NCI-H187 treated with DMSO at 0.1 percent for 48 hours (cell line): ENCODE results near the gene GRIN2C.

ENCODE experiments used
- DNase-seq: peaks from one replicate; lab custom pipeline; 2025; lab: John Stamatoyannopoulos, UW

The GRIN2C gene

GRCh38 chr17:74799097-74799496, 60.6 kb downstream of the GRIN2C start:
- DNase-seq, result no peak

- DNase-seq, result no peak
Observed at GRCh38 chr17:74798239-74798707, 61.4 kb downstream of the GRIN2C start.

- DNase-seq, result no peak
Observed at GRCh38 chr17:74797824-74798223, 61.9 kb downstream of the GRIN2C start.

GRCh38 chr17:74796866-74797265, 62.8 kb downstream of the GRIN2C start:
- DNase-seq, result no peak

- no peak for DNase-seq
Observed at GRCh38 chr17:74796211-74796610, 63.5 kb downstream of the GRIN2C start.

GRCh38 chr17:74795327-74796020, 64.2 kb downstream of the GRIN2C start:
- no peak for DNase-seq

GRCh38 chr17:74792586-74793105, 67.0 kb downstream of the GRIN2C start:
- DNase-seq, result no peak
